Measurements from ENCODE around the gene SELENOK. TPM values are rescaled to one million over a fixed set of nuclear protein-coding genes. Genes with fewer than 3 reads are reported as not detected.

The SELENOK gene
- total RNA-seq, 1 experiment from 2014 or later: 16.3 TPM

- no peak for TF ChIP-seq TCF7L2 (IDR thresholded peaks at IDR 0.05; ENCODE audit: low read depth, low read length)
- no peak for TF ChIP-seq SIN3A (IDR thresholded peaks at IDR 0.05; ENCODE audit: borderline replicate concordance, insufficient read depth, low read depth, low read length)
- TF ChIP-seq CTCF (IDR thresholded peaks at IDR 0.05): no peak
- no peak for TF ChIP-seq POLR2AphosphoS5 (IDR thresholded peaks at IDR 0.05; ENCODE audit: low read depth, low read length)
- TF ChIP-seq, protein P1, sequence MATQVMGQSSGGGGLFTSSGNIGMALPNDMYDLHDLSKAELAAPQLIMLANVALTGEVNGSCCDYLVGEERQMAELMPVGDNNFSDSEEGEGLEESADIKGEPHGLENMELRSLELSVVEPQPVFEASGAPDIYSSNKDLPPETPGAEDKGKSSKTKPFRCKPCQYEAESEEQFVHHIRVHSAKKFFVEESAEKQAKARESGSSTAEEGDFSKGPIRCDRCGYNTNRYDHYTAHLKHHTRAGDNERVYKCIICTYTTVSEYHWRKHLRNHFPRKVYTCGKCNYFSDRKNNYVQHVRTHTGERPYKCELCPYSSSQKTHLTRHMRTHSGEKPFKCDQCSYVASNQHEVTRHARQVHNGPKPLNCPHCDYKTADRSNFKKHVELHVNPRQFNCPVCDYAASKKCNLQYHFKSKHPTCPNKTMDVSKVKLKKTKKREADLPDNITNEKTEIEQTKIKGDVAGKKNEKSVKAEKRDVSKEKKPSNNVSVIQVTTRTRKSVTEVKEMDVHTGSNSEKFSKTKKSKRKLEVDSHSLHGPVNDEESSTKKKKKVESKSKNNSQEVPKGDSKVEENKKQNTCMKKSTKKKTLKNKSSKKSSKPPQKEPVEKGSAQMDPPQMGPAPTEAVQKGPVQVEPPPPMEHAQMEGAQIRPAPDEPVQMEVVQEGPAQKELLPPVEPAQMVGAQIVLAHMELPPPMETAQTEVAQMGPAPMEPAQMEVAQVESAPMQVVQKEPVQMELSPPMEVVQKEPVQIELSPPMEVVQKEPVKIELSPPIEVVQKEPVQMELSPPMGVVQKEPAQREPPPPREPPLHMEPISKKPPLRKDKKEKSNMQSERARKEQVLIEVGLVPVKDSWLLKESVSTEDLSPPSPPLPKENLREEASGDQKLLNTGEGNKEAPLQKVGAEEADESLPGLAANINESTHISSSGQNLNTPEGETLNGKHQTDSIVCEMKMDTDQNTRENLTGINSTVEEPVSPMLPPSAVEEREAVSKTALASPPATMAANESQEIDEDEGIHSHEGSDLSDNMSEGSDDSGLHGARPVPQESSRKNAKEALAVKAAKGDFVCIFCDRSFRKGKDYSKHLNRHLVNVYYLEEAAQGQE (IDR thresholded peaks at IDR 0.05; ENCODE audit: insufficient read depth in 1 of 2, low read depth in 2 of 2, low read length in 1 of 2): no peak
- in situ Hi-C loops (cut with HindIII; ENCODE audit: low pct_unique_long_range_greater_than_20kb, low sequenced_read_pairs) (no loop called here), intact Hi-C loops (cut with micrococcal nuclease; ENCODE audit: unreplicated experiment) (no loop called here)
- no peaks in the 10 kb centered on the region for H3K27me3 ChIP-seq (ENCODE audit: control insufficient read depth, insufficient read depth, low read length)
- H3K4me1 ChIP-seq (ENCODE audit: control insufficient read depth, insufficient read depth, low read length): no peaks in the 10 kb centered on the region
- H3K9me3 ChIP-seq (ENCODE audit: control insufficient read depth, insufficient read depth, low read depth, low read length): no peaks in the 10 kb centered on the region
- no TSS peak for BruUV-seq (replicated peaks)
- no peaks in the 10 kb centered on the region for H3K36me3 ChIP-seq (ENCODE audit: control insufficient read depth, insufficient read depth, low read length)
- H3K27ac ChIP-seq (ENCODE audit: low read length): no peak overlapping the region
- H3K4me3 ChIP-seq (ENCODE audit: low read depth in 2 of 2, low read length in 2 of 2): no peak overlapping the region
- ATAC-seq (no peak), DNase-seq (ENCODE audit: low read depth, low spot score) (no peak)
- POLR2A ChIA-PET: no interaction called here
- CTCF ChIA-PET: no interaction called here
Observed at GRCh38 chr3:53919741-53920140, 28.1 kb upstream of the SELENOK start.

- no peak for DNase-seq (ENCODE audit: low read depth, low spot score)
- H3K27me3 ChIP-seq (ENCODE audit: control insufficient read depth, insufficient read depth, low read length): peaks cover 6% of the 10 kb centered on the region
- ChIA-PET POLR2A (no interaction called here), CTCF (no interaction called here)
- H3K27ac ChIP-seq (ENCODE audit: low read length): no peak overlapping the region
- no peaks in the 10 kb centered on the region for H3K9me3 ChIP-seq (ENCODE audit: control insufficient read depth, insufficient read depth, low read depth, low read length)
- H3K4me1 ChIP-seq (ENCODE audit: control insufficient read depth, insufficient read depth, low read length): no peaks in the 10 kb centered on the region
- in situ Hi-C loops (cut with HindIII; ENCODE audit: low pct_unique_long_range_greater_than_20kb, low sequenced_read_pairs) (no loop called here), intact Hi-C loops (cut with micrococcal nuclease; ENCODE audit: unreplicated experiment) (no loop called here)
- no peak for ATAC-seq
- H3K4me3 ChIP-seq (ENCODE audit: low read depth in 2 of 2, low read length in 2 of 2): no peak overlapping the region
- H3K36me3 ChIP-seq (ENCODE audit: control insufficient read depth, insufficient read depth, low read length): no peaks in the 10 kb centered on the region
- no peak for TF ChIP-seq SIN3A (IDR thresholded peaks at IDR 0.05; ENCODE audit: borderline replicate concordance, insufficient read depth, low read depth, low read length)
- TF ChIP-seq TCF7L2 (IDR thresholded peaks at IDR 0.05; ENCODE audit: low read depth, low read length): no peak
- TF ChIP-seq, protein P1 (IDR thresholded peaks at IDR 0.05; ENCODE audit: insufficient read depth in 1 of 2, low read depth in 2 of 2, low read length in 1 of 2): no peak
- no peak for TF ChIP-seq CTCF (IDR thresholded peaks at IDR 0.05)
- no peak for TF ChIP-seq POLR2AphosphoS5 (IDR thresholded peaks at IDR 0.05; ENCODE audit: low read depth, low read length)
- no TSS peak for BruUV-seq (replicated peaks)
Observed at GRCh38 chr3:53913401-53913800, 21.7 kb upstream of the SELENOK start.
